Osteoblast (primary cell): ENCODE measurements around the gene FBXL7. TPM values are rescaled to one million over a fixed set of nuclear protein-coding genes. Genes with fewer than 3 reads are reported as not detected.

Experiments
- DNase-seq: peaks from one replicate; pipeline ENCODE4 v3.0.0; 2011; ENCODE audit warnings: low spot score, mixed read lengths; ENCODE audit not compliant: insufficient read length; ENCODE audit errors: missing footprints
- H2AFZ ChIP-seq: 2 replicates; pipeline ENCODE4 v1.6.0; 2011; ENCODE audit warnings: mild to moderate bottlenecking, low read length
- H3K27ac ChIP-seq: 2 replicates; pipeline ENCODE4 v1.5.1; 2011; ENCODE audit warnings: mild to moderate bottlenecking, low read depth, low read length, moderate library complexity
- H3K27me3 ChIP-seq: 2 replicates; pipeline ENCODE4 v1.6.0; 2012; ENCODE audit warnings: mild to moderate bottlenecking, control low read depth, inconsistent platforms, low read length, moderate library complexity; ENCODE audit not compliant: insufficient read depth
- H3K36me3 ChIP-seq: 2 replicates; pipeline ENCODE4 v1.5.1; 2011; ENCODE audit warnings: mild to moderate bottlenecking, low read length, control low read depth, moderate library complexity; ENCODE audit not compliant: insufficient read depth
- H3K4me1 ChIP-seq: 2 replicates; pipeline ENCODE4 v1.5.1; 2011; ENCODE audit warnings: mild to moderate bottlenecking, low read length, control low read depth, moderate library complexity; ENCODE audit not compliant: insufficient read depth
- H3K4me2 ChIP-seq: 2 replicates; pipeline ENCODE4 v1.6.0; 2011; ENCODE audit warnings: mild to moderate bottlenecking, low read length; ENCODE audit not compliant: insufficient read depth
- H3K4me3 ChIP-seq: fragments of 200-600 bp; sonication (generic); 3 replicates; pipeline ENCODE4 v1.5.1; 2012; ENCODE audit warnings: mild to moderate bottlenecking, low read length, inconsistent platforms; ENCODE audit not compliant: insufficient read depth
- H3K79me2 ChIP-seq: 2 replicates; pipeline ENCODE4 v1.6.0; 2012; ENCODE audit warnings: mild to moderate bottlenecking, low read length, control low read depth, inconsistent platforms; ENCODE audit not compliant: insufficient read depth
- H3K9me3 ChIP-seq: 2 replicates; pipeline ENCODE4 v1.5.1; 2011; ENCODE audit warnings: low read depth, low read length, control low read depth
- H4K20me1 ChIP-seq: 2 replicates; pipeline ENCODE4 v1.6.0; 2012; ENCODE audit warnings: mild to moderate bottlenecking, low read length, control low read depth; ENCODE audit not compliant: insufficient read depth
- total RNA-seq: library from RNA; depleted of rRNA; stranded (reverse); fragments of >200 nt; gene quantifications from 2 replicates; pipeline ENCODE4 v1.2.3, GENCODE V29; 2012
- TF ChIP-seq, protein P1 (sequence below): IDR thresholded peaks from 2 replicates; pipeline ENCODE4 v1.5.1; 2011; ENCODE audit warnings: mild to moderate bottlenecking, low read depth, low read length, moderate library complexity; ENCODE audit errors: extremely low read depth

The FBXL7 gene
- total RNA-seq, 1 donor = 13.4 TPM

- Histone ChIP-seq H3K79me2 (no peaks in the 10 kb centered on the region), H3K4me1 (no peaks in the 10 kb centered on the region), H3K36me3 (no peaks in the 10 kb centered on the region), H3K27ac (no peak overlapping the region), H2AFZ (no peak overlapping the region), H4K20me1 (peaks cover 3% of the 10 kb centered on the region), H3K27me3 (no peaks in the 10 kb centered on the region), H3K9me3 (no peaks in the 10 kb centered on the region), H3K4me3 (no peak overlapping the region), H3K4me2 (no peak overlapping the region)
- TF ChIP-seq, protein P1, sequence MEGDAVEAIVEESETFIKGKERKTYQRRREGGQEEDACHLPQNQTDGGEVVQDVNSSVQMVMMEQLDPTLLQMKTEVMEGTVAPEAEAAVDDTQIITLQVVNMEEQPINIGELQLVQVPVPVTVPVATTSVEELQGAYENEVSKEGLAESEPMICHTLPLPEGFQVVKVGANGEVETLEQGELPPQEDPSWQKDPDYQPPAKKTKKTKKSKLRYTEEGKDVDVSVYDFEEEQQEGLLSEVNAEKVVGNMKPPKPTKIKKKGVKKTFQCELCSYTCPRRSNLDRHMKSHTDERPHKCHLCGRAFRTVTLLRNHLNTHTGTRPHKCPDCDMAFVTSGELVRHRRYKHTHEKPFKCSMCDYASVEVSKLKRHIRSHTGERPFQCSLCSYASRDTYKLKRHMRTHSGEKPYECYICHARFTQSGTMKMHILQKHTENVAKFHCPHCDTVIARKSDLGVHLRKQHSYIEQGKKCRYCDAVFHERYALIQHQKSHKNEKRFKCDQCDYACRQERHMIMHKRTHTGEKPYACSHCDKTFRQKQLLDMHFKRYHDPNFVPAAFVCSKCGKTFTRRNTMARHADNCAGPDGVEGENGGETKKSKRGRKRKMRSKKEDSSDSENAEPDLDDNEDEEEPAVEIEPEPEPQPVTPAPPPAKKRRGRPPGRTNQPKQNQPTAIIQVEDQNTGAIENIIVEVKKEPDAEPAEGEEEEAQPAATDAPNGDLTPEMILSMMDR = no peak
- peak; percentile 27 for DNase-seq
Measured at GRCh38 chr5:15877914-15878313, 377.9 kb downstream of the FBXL7 start.

- H4K20me1 ChIP-seq = peaks cover 6% of the 10 kb centered on the region
- no peak overlapping the region for H2AFZ ChIP-seq
- TF ChIP-seq, protein P1 = no peak
Measured at GRCh38 chr5:15880201-15880600, 380.2 kb downstream of the FBXL7 start.

DNA sequence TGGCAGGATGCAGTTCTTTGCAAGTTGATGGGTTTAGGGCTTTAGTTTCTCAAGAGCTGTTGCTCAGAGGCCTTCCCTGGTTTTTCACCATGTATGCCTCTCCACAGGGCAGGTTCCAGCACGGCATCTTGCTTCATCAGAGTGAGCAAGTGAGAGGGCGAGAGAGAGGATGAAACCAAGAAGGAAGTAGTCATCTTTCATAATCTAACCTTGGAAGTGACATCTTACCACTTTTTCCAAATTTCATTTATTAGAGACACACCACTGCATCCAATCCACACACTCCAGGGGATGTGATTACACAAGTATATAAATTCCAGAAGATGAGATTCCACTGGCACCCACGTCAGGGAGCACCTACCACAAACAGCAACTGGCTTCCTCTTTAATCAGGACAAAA is 385.2 kb downstream of the FBXL7 start:
- Histone ChIP-seq H2AFZ (no peak overlapping the region), H3K4me3 (no peak overlapping the region), H4K20me1 (peaks cover 9% of the 10 kb centered on the region), H3K4me1 (no peaks in the 10 kb centered on the region), H3K27ac (no peak overlapping the region), H3K4me2 (no peak overlapping the region), H3K9me3 (no peaks in the 10 kb centered on the region), H3K79me2 (no peaks in the 10 kb centered on the region), H3K27me3 (no peaks in the 10 kb centered on the region), H3K36me3 (no peaks in the 10 kb centered on the region)
- TF ChIP-seq, protein P1 = no peak
- no peak for DNase-seq

More at GRCh38 chr5:15880201-15880600, 380.2 kb downstream of the FBXL7 start:
- Histone ChIP-seq H3K36me3 (no peaks in the 10 kb centered on the region), H3K9me3 (no peaks in the 10 kb centered on the region), H3K27ac (no peak overlapping the region), H3K27me3 (no peaks in the 10 kb centered on the region), H3K4me2 (no peak overlapping the region), H3K4me3 (no peak overlapping the region), H3K4me1 (no peaks in the 10 kb centered on the region), H3K79me2 (no peaks in the 10 kb centered on the region)
- DNase-seq = no peak

- no peaks in the 10 kb centered on the region for H3K4me1 ChIP-seq
- TF ChIP-seq, protein P1 = no peak
- no peak overlapping the region for H3K27ac ChIP-seq
- H3K4me2 ChIP-seq = no peak overlapping the region
- no peaks in the 10 kb centered on the region for H3K79me2 ChIP-seq
- H3K9me3 ChIP-seq = no peaks in the 10 kb centered on the region
- no peaks in the 10 kb centered on the region for H3K27me3 ChIP-seq
- no peak for DNase-seq
- no peak overlapping the region for H3K4me3 ChIP-seq
- H3K36me3 ChIP-seq = no peaks in the 10 kb centered on the region
- H2AFZ ChIP-seq = no peak overlapping the region
- peaks cover 9% of the 10 kb centered on the region for H4K20me1 ChIP-seq
Measured at GRCh38 chr5:15886156-15886555, 386.2 kb downstream of the FBXL7 start.
